HCT116 (cell line): ENCODE results near the gene OOSP1. TPM values are rescaled to one million over a fixed set of nuclear protein-coding genes. Genes with fewer than 3 reads are reported as not detected.

Experiments
- ATAC-seq: fragments of 200-7000 bp; cut with Tn5 transposase; 2 replicates; pipeline ENCODE4 v1.9.1; 2020; ENCODE audit warnings: mild to moderate bottlenecking, moderate library complexity
- BruUV-seq: library from RNA; stranded (reverse); fragments of 400-500 nt; replicated peaks from 2 replicates; lab custom pipeline; 2021; lab: Mats Ljungman, UMichigan
- CTCF ChIA-PET: fragments of 300-600 bp; sonication (Branson Sonifier 250); formaldehyde crosslinking; loops from one replicate; lab custom pipeline; 2021; ENCODE audit warnings: antibody characterized with exemption; lab: Charles Lee
- POLR2A ChIA-PET: fragments of 300-600, 350-600 bp; sonication (Branson Sonifier 250); formaldehyde crosslinking; loops from one replicate; lab custom pipeline; 2021; ENCODE audit warnings: antibody characterized with exemption; lab: Charles Lee
- RAD21 ChIA-PET, 2 experiments: fragments of 300-600 bp; sonication (Branson Sonifier 250); formaldehyde crosslinking; loops; one replicate each; lab custom pipeline; 2023; ENCODE audit warnings: low total read pairs in 2 of 2; ENCODE audit not compliant: uncharacterized antibody in 2 of 2, unreplicated experiment in 2 of 2, low non-redundant PET in 1 of 2; lab: Charles Lee
- DNase-seq: peaks from one replicate; pipeline ENCODE4 v3.0.0-alpha.2; 2010; ENCODE audit warnings: low read depth, low spot score
- H2AFZ ChIP-seq: fragments of 200-600 bp; shearing (Covaris generic), sonication (generic); 2 replicates; pipeline ENCODE4 v1.6.1; 2017; ENCODE audit warnings: low read depth, mixed run types, mixed read lengths, antibody characterized with exemption, low read length; ENCODE audit not compliant: poor library complexity, severe bottlenecking
- H3K27ac ChIP-seq: 2 replicates; pipeline ENCODE4 v1.5.1; 2012; ENCODE audit warnings: low read depth, low read length
- H3K27me3 ChIP-seq: fragments of 200-600 bp; sonication (generic); 2 replicates; pipeline ENCODE4 v1.6.1; 2016; ENCODE audit warnings: mixed run types, low read length, mixed read lengths; ENCODE audit not compliant: insufficient read depth
- H3K36me3 ChIP-seq, 2 experiments: fragments of 200-500 bp in 1 of 2; fragments of 200-600 bp in 1 of 2; sonication (Bioruptor generic) in 1 of 2; sonication (generic) in 1 of 2; 2 replicates each; pipeline versions ENCODE4 v1.5.1 to v1.6.1; 2014 to 2016; ENCODE audit warnings: low read length in 2 of 2, inconsistent platforms in 1 of 2, mixed read lengths in 1 of 2, mixed run types in 1 of 2; ENCODE audit not compliant: insufficient read depth in 2 of 2, control insufficient read depth in 1 of 2
- H3K4me1 ChIP-seq, 2 experiments: fragments of 200-600 bp in 1 of 2; sonication (generic) in 1 of 2; 2 replicates each; pipeline versions ENCODE4 v1.5.1 to v1.6.1; 2012 to 2017; ENCODE audit warnings: low read length in 2 of 2, inconsistent platforms in 1 of 2, mild to moderate bottlenecking in 1 of 2, mixed read lengths in 1 of 2, mixed run types in 1 of 2, moderate library complexity in 1 of 2; ENCODE audit not compliant: insufficient read depth in 2 of 2, control insufficient read depth in 1 of 2
- H3K4me2 ChIP-seq: fragments of 200-600 bp; sonication (generic); 2 replicates; pipeline ENCODE4 v1.6.1; 2017; ENCODE audit warnings: mixed run types, low read length, mixed read lengths
- H3K4me3 ChIP-seq, 2 experiments: fragments of 200-600 bp in 1 of 2; sonication (generic) in 1 of 2; replicated peaks in 1 of 2; 2 replicates each; pipeline ENCODE4 v1.5.1; 2011 to 2016; ENCODE audit warnings: low read length in 2 of 2, control low read depth in 1 of 2, low read depth in 1 of 2, mild to moderate bottlenecking in 1 of 2, mixed read lengths in 1 of 2, mixed run types in 1 of 2
- H3K79me2 ChIP-seq: fragments of 200-600 bp; sonication (generic); 2 replicates; pipeline ENCODE4 v1.6.1; 2017; ENCODE audit warnings: mild to moderate bottlenecking, mixed run types, low read length, moderate library complexity, mixed read lengths; ENCODE audit not compliant: insufficient read depth
- H3K9ac ChIP-seq: fragments of 200-600 bp; sonication (generic); 2 replicates; pipeline ENCODE4 v1.6.1; 2016; ENCODE audit warnings: low read length, mixed read lengths
- H3K9me2 ChIP-seq: fragments of 200-600 bp; sonication (generic), shearing (Covaris generic); 2 replicates; pipeline ENCODE4 v1.6.1; 2017; ENCODE audit warnings: mixed run types, mild to moderate bottlenecking, moderate library complexity; ENCODE audit not compliant: insufficient read depth
- H3K9me3 ChIP-seq, 2 experiments: fragments of 200-500 bp in 1 of 2; fragments of 200-600 bp in 1 of 2; sonication (Bioruptor generic) in 1 of 2; sonication (generic) in 1 of 2; 2 replicates each; pipeline ENCODE4 v1.6.1; 2014 to 2017; ENCODE audit warnings: low read length in 2 of 2, mixed read lengths in 2 of 2, inconsistent platforms in 1 of 2, low read depth in 1 of 2, mild to moderate bottlenecking in 1 of 2, mixed run types in 1 of 2, moderate library complexity in 1 of 2; ENCODE audit not compliant: control insufficient read depth in 1 of 2, insufficient read depth in 1 of 2
- H4K20me1 ChIP-seq: fragments of 200-600 bp; sonication (generic), shearing (Covaris generic); 2 replicates; pipeline ENCODE4 v1.6.1; 2017; ENCODE audit warnings: mixed run types, mild to moderate bottlenecking, moderate library complexity; ENCODE audit not compliant: insufficient read depth
- ATF3 ChIP-seq: IDR thresholded peaks from 2 replicates; pipeline ENCODE4 v1.6.1; 2012
- CEBPB ChIP-seq: IDR thresholded peaks from 2 replicates; pipeline ENCODE4 v1.6.1; 2012; ENCODE audit warnings: low read depth
- CTCF ChIP-seq, 3 experiments: fragments of 200-600 bp in 1 of 3; sonication (generic) in 1 of 3; IDR thresholded peaks in 2 of 3; conservative IDR thresholded peaks in 1 of 3; 2 replicates each; pipeline ENCODE4 v1.5.1; 2012 to 2017; ENCODE audit warnings: low read depth in 2 of 3, low read length in 2 of 3, antibody characterized with exemption in 1 of 3, borderline replicate concordance in 1 of 3, control low read depth in 1 of 3, mild to moderate bottlenecking in 1 of 3, mixed read lengths in 1 of 3, mixed run types in 1 of 3, moderate library complexity in 1 of 3; ENCODE audit not compliant: insufficient read depth in 1 of 3
- EGR1 ChIP-seq: IDR thresholded peaks from 2 replicates; pipeline ENCODE4 v1.6.1; 2012; ENCODE audit warnings: low read depth
- ELF1 ChIP-seq: IDR thresholded peaks from 2 replicates; pipeline ENCODE4 v1.6.1; 2012; ENCODE audit warnings: low read depth, borderline replicate concordance
- EZH2phosphoT487 ChIP-seq: fragments of 200-600 bp; IDR thresholded peaks from 2 replicates; pipeline ENCODE4 v1.6.1; 2018; ENCODE audit warnings: antibody characterized with exemption, borderline replicate concordance
- FOSL1 ChIP-seq: IDR thresholded peaks from 2 replicates; pipeline ENCODE4 v1.6.1; 2012; ENCODE audit warnings: low read depth
- JUND ChIP-seq: IDR thresholded peaks from 2 replicates; pipeline ENCODE4 v1.6.1; 2012
- RAD21 ChIP-seq: IDR thresholded peaks from 2 replicates; pipeline ENCODE4 v1.6.1; 2012; ENCODE audit warnings: low read depth, mild to moderate bottlenecking
- SP1 ChIP-seq: IDR thresholded peaks from 2 replicates; pipeline ENCODE4 v1.6.1; 2012; ENCODE audit warnings: low read depth
- TCF7L2 ChIP-seq: IDR thresholded peaks from 2 replicates; pipeline ENCODE4 v1.7.0; 2011; ENCODE audit warnings: borderline replicate concordance, inconsistent platforms; ENCODE audit not compliant: insufficient read depth, insufficient read length; ENCODE audit errors: extremely low read depth
- YY1 ChIP-seq: IDR thresholded peaks from 2 replicates; pipeline ENCODE4 v1.6.1; 2011; ENCODE audit warnings: low read length, low read depth, moderate library complexity, mild to moderate bottlenecking; ENCODE audit not compliant: insufficient replicate concordance; ENCODE audit errors: extremely low read depth
- ZFX ChIP-seq: fragments of 450-650 bp; IDR thresholded peaks from 2 replicates; pipeline ENCODE4 v1.6.1; 2017
- intact Hi-C: fragments of 100-400 bp; cut with micrococcal nuclease; formaldehyde crosslinking; loops from 2 replicates; pipeline ENCODE4 v1.10.0; 2022
- total RNA-seq: library from RNA; stranded (reverse); gene quantifications from one replicate; pipeline ENCODE4 v1.2.1, GENCODE V29; 2021; ENCODE audit not compliant: unreplicated experiment
- TF ChIP-seq, protein P1 (sequence below): IDR thresholded peaks from 2 replicates; pipeline ENCODE4 v1.6.1; 2011; ENCODE audit warnings: mild to moderate bottlenecking, low read length, moderate library complexity; ENCODE audit not compliant: insufficient replicate concordance; ENCODE audit errors: extremely low read depth

OOSP1 gene
- total RNA-seq, 1 experiment from 2014 or later, result not detected

DNA sequence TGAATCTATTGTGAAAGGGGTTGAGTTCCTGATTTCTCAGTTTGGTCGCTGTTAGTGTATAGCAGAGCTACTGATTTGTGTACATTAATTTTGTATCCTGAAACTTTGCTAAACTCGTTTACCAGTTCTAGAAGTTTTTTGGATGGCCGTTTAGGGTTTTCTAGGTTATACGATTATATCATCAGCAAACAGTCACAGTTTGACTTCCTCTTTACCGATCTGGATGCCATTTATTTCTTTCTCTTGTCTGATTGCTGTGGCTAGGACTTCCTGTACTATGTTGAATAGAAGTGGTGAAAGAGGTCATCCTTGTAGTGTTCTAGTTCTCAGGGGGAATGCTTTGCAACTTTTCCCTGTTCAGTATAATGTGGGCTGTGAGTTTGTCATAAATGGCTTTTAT, 54.2 kb downstream of the OOSP1 start:
- DNase-seq (no peak), ATAC-seq (no peak)
- RAD21 ChIA-PET, result no interaction called here
- no TSS peak for BruUV-seq
- no peak overlapping the region for H3K9ac ChIP-seq
- no peaks in the 10 kb centered on the region for H4K20me1 ChIP-seq
- H3K9me2 ChIP-seq, result no peaks in the 10 kb centered on the region
- TF ChIP-seq CTCF (IDR thresholded peaks at IDR 0.05 in 2 of 3, conservative IDR thresholded peaks at IDR 0.05 in 1 of 3; ENCODE audit: borderline replicate concordance in 1 of 3, insufficient read depth in 1 of 3, low read depth in 2 of 3, low read length in 2 of 3), result no peak
- no peak for TF ChIP-seq JUND
- no peak for TF ChIP-seq TCF7L2
- TF ChIP-seq CEBPB, result no peak
- no peak for TF ChIP-seq EZH2phosphoT487
- TF ChIP-seq, protein P1, sequence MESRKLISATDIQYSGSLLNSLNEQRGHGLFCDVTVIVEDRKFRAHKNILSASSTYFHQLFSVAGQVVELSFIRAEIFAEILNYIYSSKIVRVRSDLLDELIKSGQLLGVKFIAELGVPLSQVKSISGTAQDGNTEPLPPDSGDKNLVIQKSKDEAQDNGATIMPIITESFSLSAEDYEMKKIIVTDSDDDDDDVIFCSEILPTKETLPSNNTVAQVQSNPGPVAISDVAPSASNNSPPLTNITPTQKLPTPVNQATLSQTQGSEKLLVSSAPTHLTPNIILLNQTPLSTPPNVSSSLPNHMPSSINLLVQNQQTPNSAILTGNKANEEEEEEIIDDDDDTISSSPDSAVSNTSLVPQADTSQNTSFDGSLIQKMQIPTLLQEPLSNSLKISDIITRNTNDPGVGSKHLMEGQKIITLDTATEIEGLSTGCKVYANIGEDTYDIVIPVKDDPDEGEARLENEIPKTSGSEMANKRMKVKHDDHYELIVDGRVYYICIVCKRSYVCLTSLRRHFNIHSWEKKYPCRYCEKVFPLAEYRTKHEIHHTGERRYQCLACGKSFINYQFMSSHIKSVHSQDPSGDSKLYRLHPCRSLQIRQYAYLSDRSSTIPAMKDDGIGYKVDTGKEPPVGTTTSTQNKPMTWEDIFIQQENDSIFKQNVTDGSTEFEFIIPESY, result no peak
- TF ChIP-seq FOSL1, result no peak
- no peak for TF ChIP-seq ATF3
- no peak for TF ChIP-seq ELF1
- no peak for TF ChIP-seq RAD21
- TF ChIP-seq EGR1, result no peak
- TF ChIP-seq SP1, result no peak
- no peak for TF ChIP-seq YY1
- TF ChIP-seq ZFX, result no peak
- H3K27me3 ChIP-seq, result no peaks in the 10 kb centered on the region
- no peak overlapping the region for H3K4me3 ChIP-seq
- H2AFZ ChIP-seq, result no peak overlapping the region
- H3K4me1 ChIP-seq, result no peaks in the 10 kb centered on the region
- POLR2A ChIA-PET, result no interaction called here
- no peaks in the 10 kb centered on the region for H3K9me3 ChIP-seq
- H3K79me2 ChIP-seq, result no peaks in the 10 kb centered on the region
- CTCF ChIA-PET, result no interaction called here
- H3K27ac ChIP-seq, result no peak overlapping the region
- intact Hi-C loops, result no loop called here
- no peak overlapping the region for H3K4me2 ChIP-seq
- H3K36me3 ChIP-seq, result no peaks in the 10 kb centered on the region
